ENCODE data around the gene TNK1.

DNA sequence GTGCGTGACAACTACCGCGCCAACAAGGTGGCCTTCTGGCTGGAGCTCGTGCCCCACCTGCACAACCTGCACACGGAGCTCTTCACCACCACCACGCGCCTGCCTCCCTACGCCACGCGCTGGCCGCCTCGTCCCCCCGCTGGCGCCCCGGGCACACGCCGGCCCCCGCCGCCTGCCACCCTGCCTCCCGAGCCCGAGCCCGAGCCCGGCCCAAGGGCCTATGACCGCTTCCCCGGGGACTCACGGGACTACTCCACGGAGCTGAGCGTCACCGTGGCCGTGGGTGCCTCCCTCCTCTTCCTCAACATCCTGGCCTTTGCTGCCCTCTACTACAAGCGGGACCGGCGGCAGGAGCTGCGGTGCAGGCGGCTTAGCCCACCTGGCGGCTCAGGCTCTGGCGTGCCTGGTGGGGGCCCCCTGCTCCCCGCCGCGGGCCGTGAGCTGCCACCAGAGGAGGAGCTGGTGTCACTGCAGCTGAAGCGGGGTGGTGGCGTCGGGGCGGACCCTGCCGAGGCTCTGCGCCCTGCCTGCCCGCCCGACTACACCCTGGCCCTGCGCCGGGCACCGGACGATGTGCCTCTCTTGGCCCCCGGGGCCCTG is 36.3 kb downstream of the TNK1 start:
- TF ChIP-seq, protein P1, sequence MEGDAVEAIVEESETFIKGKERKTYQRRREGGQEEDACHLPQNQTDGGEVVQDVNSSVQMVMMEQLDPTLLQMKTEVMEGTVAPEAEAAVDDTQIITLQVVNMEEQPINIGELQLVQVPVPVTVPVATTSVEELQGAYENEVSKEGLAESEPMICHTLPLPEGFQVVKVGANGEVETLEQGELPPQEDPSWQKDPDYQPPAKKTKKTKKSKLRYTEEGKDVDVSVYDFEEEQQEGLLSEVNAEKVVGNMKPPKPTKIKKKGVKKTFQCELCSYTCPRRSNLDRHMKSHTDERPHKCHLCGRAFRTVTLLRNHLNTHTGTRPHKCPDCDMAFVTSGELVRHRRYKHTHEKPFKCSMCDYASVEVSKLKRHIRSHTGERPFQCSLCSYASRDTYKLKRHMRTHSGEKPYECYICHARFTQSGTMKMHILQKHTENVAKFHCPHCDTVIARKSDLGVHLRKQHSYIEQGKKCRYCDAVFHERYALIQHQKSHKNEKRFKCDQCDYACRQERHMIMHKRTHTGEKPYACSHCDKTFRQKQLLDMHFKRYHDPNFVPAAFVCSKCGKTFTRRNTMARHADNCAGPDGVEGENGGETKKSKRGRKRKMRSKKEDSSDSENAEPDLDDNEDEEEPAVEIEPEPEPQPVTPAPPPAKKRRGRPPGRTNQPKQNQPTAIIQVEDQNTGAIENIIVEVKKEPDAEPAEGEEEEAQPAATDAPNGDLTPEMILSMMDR (IDR thresholded peaks at IDR 0.05) = no peak
- TF ChIP-seq EZH2 (IDR thresholded peaks at IDR 0.05; ENCODE audit: borderline replicate concordance, insufficient read depth, low read depth, low read length, poor library complexity, severe bottlenecking) = no peak

Measured in B cell (primary cell).